ENCODE data around the gene RUNDC1.
"Not testable (repeated sequence)": the region's sequence is repeated elsewhere in the genome, so short reads cannot be mapped to it uniquely, and the experiment has no call there.

The RUNDC1 gene

GRCh38 chr17:42991471-42991870, 11.1 kb downstream of the RUNDC1 start:
- DNase-seq (ENCODE audit: low read depth in 3 of 3) = no peak

DNA sequence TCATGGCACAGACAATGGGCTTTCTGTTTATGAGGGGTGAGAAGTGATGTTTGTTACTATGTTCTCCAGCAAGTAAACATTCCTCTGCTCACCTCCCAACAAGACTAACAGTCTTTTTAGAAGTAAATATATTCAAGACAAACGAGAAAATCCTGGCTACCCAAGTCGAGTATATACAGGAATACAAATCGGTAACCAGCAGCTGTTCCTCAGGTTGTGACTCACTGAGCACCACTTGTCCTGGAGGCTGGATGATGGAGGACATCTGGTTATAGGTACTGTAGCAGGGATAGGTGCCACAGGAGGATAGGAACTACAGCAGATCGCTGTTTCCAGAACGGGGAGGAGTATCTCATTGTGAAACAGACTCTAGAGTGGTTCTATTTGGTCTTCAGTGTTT, 12.5 kb downstream of the RUNDC1 start:
- no peak for DNase-seq (ENCODE audit: low read depth in 3 of 3)

GRCh38 chr17:42993913-42994312, 13.5 kb downstream of the RUNDC1 start:
- not testable (repeated sequence) for DNase-seq (ENCODE audit: low read depth in 3 of 3)

GRCh38 chr17:42997390-42997983, 17.1 kb downstream of the RUNDC1 start:
- no peak for DNase-seq (ENCODE audit: low read depth in 3 of 3)

GRCh38 chr17:42997984-42998938, 17.9 kb downstream of the RUNDC1 start, which contains the start of gene RPL27:
Gene RPL27, plus strand, starts transcription at chr17:42998419. Its CDS starts 332 bp downstream, at chr17:42998751.
- peak; percentile 85 to 96 (median 94) for DNase-seq (ENCODE audit: low read depth in 3 of 3)

- DNase-seq (ENCODE audit: low read depth in 3 of 3) = no peak
Observed at GRCh38 chr17:42999003-42999525, 18.7 kb downstream of the RUNDC1 start.

GRCh38 chr17:43000894-43001293, 20.5 kb downstream of the RUNDC1 start:
- not testable (repeated sequence) for DNase-seq (ENCODE audit: low read depth in 3 of 3)

GRCh38 chr17:43003542-43004172, 23.3 kb downstream of the RUNDC1 start:
- DNase-seq (ENCODE audit: low read depth in 3 of 3) = no peak

GRCh38 chr17:43006639-43007551, 26.5 kb downstream of the RUNDC1 start, which contains the start of gene IFI35:
Gene IFI35, plus strand, starts transcription at chr17:43006784. Its CDS starts 164 bp downstream, at chr17:43006948.
- DNase-seq (ENCODE audit: low read depth in 3 of 3) = peak; percentile 70 to 83 (median 78)

GRCh38 chr17:43010667-43011308, 30.4 kb downstream of the RUNDC1 start:
- DNase-seq (ENCODE audit: low read depth in 3 of 3) = no peak

GRCh38 chr17:43011728-43012472, 31.5 kb downstream of the RUNDC1 start:
- no peak for DNase-seq (ENCODE audit: low read depth in 3 of 3)

DNA sequence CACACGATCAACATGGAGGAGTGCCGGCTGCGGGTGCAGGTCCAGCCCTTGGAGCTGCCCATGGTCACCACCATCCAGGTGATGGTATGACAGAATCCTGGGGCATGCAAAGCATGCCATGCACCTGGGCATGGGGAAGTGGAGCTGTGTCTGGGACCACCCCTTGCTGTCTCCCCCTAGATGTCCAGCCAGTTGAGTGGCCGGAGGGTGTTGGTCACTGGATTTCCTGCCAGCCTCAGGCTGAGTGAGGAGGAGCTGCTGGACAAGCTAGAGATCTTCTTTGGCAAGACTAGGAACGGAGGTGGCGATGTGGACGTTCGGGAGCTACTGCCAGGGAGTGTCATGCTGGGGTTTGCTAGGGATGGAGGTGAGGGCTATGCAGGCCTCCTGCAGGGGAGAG, 32.9 kb downstream of the RUNDC1 start:
- no peak for DNase-seq (ENCODE audit: low read depth in 3 of 3)

- DNase-seq (ENCODE audit: low read depth in 3 of 3) = no peak
Observed at GRCh38 chr17:43014020-43014648, 33.8 kb downstream of the RUNDC1 start.

DNA sequence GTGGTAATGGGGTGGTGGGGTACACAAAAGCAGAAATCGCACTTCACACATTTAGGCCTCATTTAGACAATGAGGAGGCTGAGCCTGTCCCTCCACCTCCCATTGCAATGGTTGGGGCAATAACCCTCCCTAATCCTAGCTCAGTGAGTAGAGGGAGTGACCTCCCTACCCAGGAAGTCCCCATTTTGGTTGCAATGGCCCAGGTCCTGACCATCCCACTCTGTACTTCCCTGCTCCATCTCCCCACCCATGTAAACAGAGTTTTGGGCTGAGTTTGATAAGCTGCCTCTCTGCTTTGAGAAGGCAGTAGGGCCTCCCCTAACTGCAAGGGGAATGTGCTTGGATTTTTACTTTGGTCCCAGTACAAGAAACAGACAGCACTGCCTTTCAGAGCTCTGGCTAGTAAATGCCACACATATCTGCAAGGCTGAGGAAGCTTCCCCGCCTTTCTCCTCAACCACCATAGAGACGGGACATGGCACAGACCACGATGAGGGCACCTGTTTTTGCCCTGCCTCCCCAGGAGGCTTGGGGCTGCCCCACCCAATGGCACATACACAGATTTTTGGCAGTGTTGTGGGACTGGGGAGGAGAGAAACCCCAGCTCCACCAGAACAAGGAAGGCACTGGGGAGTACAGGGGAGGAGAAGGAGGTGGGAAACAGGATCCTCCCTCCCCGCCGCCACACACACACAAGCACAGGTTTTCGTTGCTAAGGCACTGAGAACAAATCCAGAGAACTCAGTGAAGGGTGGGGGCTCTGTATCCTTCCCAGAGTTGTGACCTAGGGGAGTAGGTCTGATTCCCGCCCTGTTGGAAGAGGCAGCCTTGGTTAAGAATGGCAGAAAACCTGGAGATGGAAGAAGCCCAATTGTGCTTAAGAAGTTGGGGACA, 34.5 kb downstream of the RUNDC1 start:
- DNase-seq (ENCODE audit: low read depth in 3 of 3) = no peak

GRCh38 chr17:43015579-43015978, 35.2 kb downstream of the RUNDC1 start:
- no peak for DNase-seq (ENCODE audit: low read depth in 3 of 3)

- no peak for DNase-seq (ENCODE audit: low read depth in 3 of 3)
Observed at GRCh38 chr17:43016216-43016615, 35.9 kb downstream of the RUNDC1 start.

DNA sequence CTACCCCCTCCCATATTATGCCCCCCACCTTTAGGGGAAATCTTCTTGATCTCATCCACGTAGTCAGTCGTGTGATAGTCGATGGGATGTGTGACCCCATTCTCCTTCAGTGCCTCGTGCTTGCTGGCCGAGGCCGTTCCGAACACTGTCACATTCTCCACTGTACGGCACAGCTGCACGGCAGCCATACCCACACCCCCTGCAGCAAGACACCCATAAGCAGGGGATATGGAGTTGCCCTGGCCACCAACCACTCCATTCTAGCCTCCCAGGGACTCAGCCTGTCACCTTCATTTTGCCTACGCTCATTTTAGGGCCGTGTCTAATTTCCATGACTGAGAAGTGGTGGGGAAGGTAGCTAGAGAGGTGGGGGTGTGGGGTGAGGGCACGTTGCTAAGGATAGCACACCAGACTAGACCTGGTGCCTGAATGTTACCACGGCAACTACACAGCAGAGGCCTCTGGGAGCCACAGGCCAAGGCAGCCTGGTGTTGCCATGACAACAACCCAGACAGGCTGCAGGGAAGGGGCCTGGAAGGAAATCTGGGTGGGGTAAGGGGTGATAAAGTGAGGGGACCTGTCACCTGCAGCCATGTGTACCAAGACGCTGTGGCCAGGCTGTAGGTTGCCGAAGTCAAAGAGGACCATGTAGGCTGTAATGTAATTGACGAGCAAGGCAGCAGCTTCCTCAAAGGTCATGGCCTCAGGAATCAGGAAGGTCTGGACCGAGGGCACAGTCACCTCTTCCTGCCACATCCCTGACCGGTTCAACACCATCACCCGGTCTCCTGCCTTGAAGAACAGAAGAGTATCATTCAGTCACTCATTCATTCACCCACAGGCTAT, 37.9 kb downstream of the RUNDC1 start:
- DNase-seq (ENCODE audit: low read depth in 3 of 3) = no peak
